Measurements from ENCODE around the gene KCTD15. TPM values are rescaled to one million over a fixed set of nuclear protein-coding genes. Genes with fewer than 3 reads are reported as not detected.

The KCTD15 gene
- polyA plus RNA-seq, 1 donor: 39.0 TPM

- DNase-seq: no peak
Observed at GRCh38 chr19:33860312-33861090, 63.8 kb downstream of the KCTD15 start.

DNA sequence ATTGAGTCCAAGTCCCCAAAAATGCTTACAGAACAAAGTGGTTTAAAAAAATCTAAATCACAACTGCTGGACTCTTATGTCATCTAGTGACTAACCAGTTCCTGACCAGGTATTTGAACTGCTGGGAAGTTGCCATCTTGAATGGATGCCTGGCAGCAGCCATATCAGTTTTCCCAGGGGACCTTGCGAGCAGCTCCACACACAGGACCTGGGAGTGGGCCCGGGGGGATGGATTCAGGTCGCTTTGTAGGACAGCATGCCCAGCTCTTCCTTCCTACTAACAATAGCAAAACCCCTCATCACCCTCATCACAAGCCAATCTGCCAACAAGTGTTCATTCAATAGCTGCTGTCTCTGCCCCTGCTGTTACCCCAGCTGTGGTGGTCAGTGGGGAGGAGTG, 65.3 kb downstream of the KCTD15 start:
- DNase-seq: no peak

GRCh38 chr19:33862981-33863380, 66.3 kb downstream of the KCTD15 start:
- no peak for DNase-seq

DNA sequence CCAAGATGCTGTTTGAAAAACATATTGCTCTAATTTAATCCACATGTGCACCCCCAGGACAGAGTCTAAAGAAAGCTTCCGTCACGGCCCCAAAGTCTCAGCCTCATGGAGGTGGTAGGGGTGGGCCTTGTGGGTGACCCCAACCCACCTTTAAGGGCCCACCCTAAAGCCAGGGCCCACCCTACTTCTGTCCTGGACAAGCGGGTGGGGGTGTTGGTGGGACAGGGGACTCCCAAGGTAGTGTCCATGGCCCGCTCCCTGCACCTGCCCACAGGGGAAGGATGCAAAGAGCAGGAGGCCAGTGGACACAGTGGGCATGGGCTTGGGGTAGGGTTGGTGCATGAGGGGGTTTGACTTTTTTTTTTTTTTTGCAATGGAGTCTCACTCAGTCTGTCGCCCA, 66.8 kb downstream of the KCTD15 start:
- no peak for DNase-seq

DNA sequence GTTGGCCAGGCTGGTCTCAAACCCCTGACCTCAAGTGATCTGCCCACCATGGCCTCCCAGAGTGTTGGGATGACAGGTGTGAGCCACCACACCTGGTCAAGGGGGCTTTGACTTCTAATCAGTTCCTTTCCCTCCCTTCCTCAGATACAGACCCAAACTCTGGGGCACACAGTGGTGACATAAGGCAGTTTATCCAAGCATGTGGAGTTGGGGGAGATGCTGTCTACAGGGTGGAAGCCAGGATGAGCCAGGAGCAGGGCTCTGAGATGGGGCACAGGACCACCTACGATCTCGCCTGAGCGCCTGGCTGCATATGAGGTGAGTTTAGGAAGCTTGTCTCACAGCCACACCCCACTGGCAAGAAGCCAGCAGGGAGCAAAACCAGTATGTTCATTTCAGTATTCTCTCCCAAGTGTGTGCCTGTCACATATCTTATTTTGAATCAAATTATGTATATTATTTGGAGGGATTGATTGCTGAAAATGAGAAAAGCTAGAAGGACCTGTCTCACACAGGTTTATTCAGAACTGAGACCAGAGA, 67.7 kb downstream of the KCTD15 start:
- no peak for DNase-seq

GRCh38 chr19:33865306-33865705, 68.6 kb downstream of the KCTD15 start:
- no peak for DNase-seq

Other genes starting within 250 kb of the KCTD15 start
- 0.52 TPM for gene CHST8, start 174.9 kb upstream of the KCTD15 start, polyA plus RNA-seq (ENCODE audit: insufficient read length)